GM12878 (cell line): ENCODE results near the gene SOBP. TPM values are rescaled to one million over a fixed set of nuclear protein-coding genes. Genes with fewer than 3 reads are reported as not detected.

ENCODE experiments used
- CEBPZ ChIP-seq: fragments of 150-350 bp; IDR thresholded peaks from 2 replicates; pipeline ENCODE4 v1.6.1; 2016; ENCODE audit warnings: low read depth, low read length
- CHD1 ChIP-seq: IDR thresholded peaks from 2 replicates; pipeline ENCODE4 v1.6.1; 2012; ENCODE audit warnings: low read depth, low read length, improper control_type of control experiment
- ELK1 ChIP-seq: IDR thresholded peaks from 2 replicates; pipeline ENCODE4 v1.6.1; 2012; ENCODE audit warnings: low read depth, low read length, improper control_type of control experiment
- HCFC1 ChIP-seq: fragments of 150-350 bp; IDR thresholded peaks from 2 replicates; pipeline ENCODE4 v1.6.1; 2014; ENCODE audit warnings: low read length
- HDGF ChIP-seq: fragments of 450-650 bp; IDR thresholded peaks from 2 replicates; pipeline ENCODE4 v1.6.1; 2016; ENCODE audit warnings: antibody characterized with exemption
- MEF2A ChIP-seq: IDR thresholded peaks from 2 replicates; pipeline ENCODE4 v1.6.1; 2011; ENCODE audit warnings: low read depth, mild to moderate bottlenecking, low read length, moderate library complexity; ENCODE audit not compliant: insufficient read depth
- NFXL1 ChIP-seq: fragments of 450-650 bp; IDR thresholded peaks from 2 replicates; pipeline ENCODE4 v1.6.1; 2017; ENCODE audit warnings: antibody characterized with exemption, mild to moderate bottlenecking, borderline replicate concordance
- NFYB ChIP-seq: IDR thresholded peaks from 2 replicates; pipeline ENCODE4 v1.6.1; 2011; ENCODE audit warnings: low read depth, mild to moderate bottlenecking, low read length, improper control_type of control experiment, moderate library complexity; ENCODE audit not compliant: insufficient read depth
- PML ChIP-seq: IDR thresholded peaks from 2 replicates; pipeline ENCODE4 v1.6.1; 2012; ENCODE audit warnings: low read length, inconsistent platforms
- POLR2AphosphoS2 ChIP-seq: IDR thresholded peaks from 2 replicates; pipeline ENCODE4 v1.6.1; 2011; ENCODE audit warnings: low read depth, mild to moderate bottlenecking, low read length, improper control_type of control experiment, moderate library complexity
- PRDM15 ChIP-seq: fragments of 450-650 bp; formaldehyde crosslinking; IDR thresholded peaks from 2 replicates; pipeline ENCODE4 v1.4.0; 2020; ENCODE audit warnings: mild to moderate bottlenecking, moderate library complexity
- RAD21 ChIP-seq: IDR thresholded peaks from 2 replicates; pipeline ENCODE4 v1.6.1; 2011; ENCODE audit warnings: mild to moderate bottlenecking, low read depth, low read length, moderate library complexity; ENCODE audit not compliant: insufficient read depth
- RELB ChIP-seq: fragments of 450-650 bp; IDR thresholded peaks from 2 replicates; pipeline ENCODE4 v1.6.1; 2017; ENCODE audit warnings: low read depth, mild to moderate bottlenecking, moderate library complexity
- SMAD1 ChIP-seq: fragments of 450-650 bp; IDR thresholded peaks from 2 replicates; pipeline ENCODE4 v1.6.1; 2018; ENCODE audit warnings: mild to moderate bottlenecking, low read depth; ENCODE audit not compliant: partially characterized antibody
- SMC3 ChIP-seq: IDR thresholded peaks from 2 replicates; pipeline ENCODE4 v1.6.1; 2011; ENCODE audit warnings: low read length, improper control_type of control experiment, borderline replicate concordance
- SP1 ChIP-seq: IDR thresholded peaks from one replicate; pipeline ENCODE4 v1.6.1; 2011; ENCODE audit warnings: low read depth, low read length
- SREBF1 ChIP-seq: IDR thresholded peaks from 2 replicates; pipeline ENCODE4 v1.6.1; 2012; ENCODE audit warnings: mild to moderate bottlenecking, low read length
- SUZ12 ChIP-seq: fragments of 200-600 bp; sonication (generic); IDR thresholded peaks from one replicate; pipeline ENCODE4 v1.6.1; 2018; ENCODE audit warnings: antibody characterized with exemption, mild to moderate bottlenecking; ENCODE audit not compliant: unreplicated experiment
- ZNF274 ChIP-seq: IDR thresholded peaks from one replicate; pipeline ENCODE4 v1.8.0; 2011; ENCODE audit not compliant: insufficient read length, insufficient read depth
- ZSCAN29 ChIP-seq: fragments of 450-650 bp; IDR thresholded peaks from 2 replicates; pipeline ENCODE4 v1.6.1; 2017; ENCODE audit warnings: mild to moderate bottlenecking, moderate library complexity
- polyA plus RNA-seq, 11 experiments: library from polyadenylated mRNA; depleted of rRNA in 4 of 11; unstranded in 6 of 11; stranded (reverse) in 5 of 11; fragments of >200 nt; fragmentation: Nextera tagmentation in 4 of 11; fragmentation: Illumina TruSeq in 1 of 11; extraction: Ambion mirVana in 4 of 11; extraction: Trizol in 1 of 11; gene quantifications; 1 replicate in 1 of 11; 2 replicates in 10 of 11; pipeline versions ENCODE4 v1.2.1 to v1.2.3, GENCODE V29; 2011 to 2016; ENCODE audit warnings: inconsistent platforms in 2 of 11, missing spikeins in 2 of 11, low read depth in 1 of 11
- total RNA-seq, 4 experiments: library from RNA; depleted of rRNA in 3 of 4; stranded (reverse); fragments of >200 nt in 3 of 4; fragmentation: Illumina TruSeq in 1 of 4; extraction: Trizol in 1 of 4; gene quantifications; 2 replicates each; pipeline versions ENCODE4 v1.2.1 to v1.2.3, GENCODE V29; 2013 to 2021

SOBP gene
- total and polyA plus RNA-seq, 10 of the 15 experiments (the other 5 are each of a cell fraction or from before 2014, with no cell fraction given), result 0.49 to 1.9 (median 0.78) TPM

GRCh38 chr6:107657755-107658461 is 168.0 kb downstream of the SOBP start (continued):
- TF ChIP-seq SMAD1 (no peak), NFYB (0 out of 2 replicates have a peak, but pooled peaks have one; percentile 27), SUZ12 (no peak), SMC3 (peak; percentile 15; the same call in 1 of the 2 replicates), SP1 (peak; percentile 44), CHD1 (no peak), HDGF (no peak), SREBF1 (no peak), ZSCAN29 (no peak), MEF2A (0 out of 2 replicates have a peak, but pooled peaks have one; percentile 28), POLR2AphosphoS2 (no peak), CEBPZ (no peak), ZNF274 (no peak), NFXL1 (no peak), RELB (0 out of 2 replicates have a peak, but pooled peaks have one; percentile 34), RAD21 (0 out of 2 replicates have a peak, but pooled peaks have one; percentile 0), PRDM15 (CRISPR knock-in tag) (no peak), PML (no peak), ELK1 (no peak), HCFC1 (no peak)
